ENCODE measurements around the gene PTCRA. TPM values are rescaled to one million over a fixed set of nuclear protein-coding genes. Genes with fewer than 3 reads are reported as not detected.

The PTCRA gene
- total RNA-seq, 2 experiments from 2014 or later = not detected

Other genes starting within 250 kb of the PTCRA start
- not detected for gene PRPH2, start 193.5 kb upstream of the PTCRA start, total RNA-seq
- gene TBCC, start 169.9 kb upstream of the PTCRA start, total RNA-seq = 10 to 100 TPM; 26.7 to 29.1 TPM
- gene BICRAL, start 134.0 kb upstream of the PTCRA start, total RNA-seq = 10 to 100 TPM; 18.0 to 18.8 TPM
- gene RPL7L1, start 36.4 kb upstream of the PTCRA start, total RNA-seq = 10 to 100 TPM; 74.1 to 77.9 TPM
- 10 to 100 TPM; 86.0 to 87.6 TPM for gene CNPY3, start 13.4 kb downstream of the PTCRA start, total RNA-seq
- 1 to 10 TPM; 1.1 to 1.2 TPM for gene GNMT, start 44.7 kb downstream of the PTCRA start, total RNA-seq
- gene PEX6, start 63.1 kb downstream of the PTCRA start, total RNA-seq = 10 to 100 TPM; 11.1 to 12.0 TPM
- gene PPP2R5D, start 68.5 kb downstream of the PTCRA start, total RNA-seq = 10 to 100 TPM; 63.1 to 66.5 TPM
- 10 to 100 TPM; 77.1 to 84.1 TPM for gene MEA1, start 97.9 kb downstream of the PTCRA start, total RNA-seq
- gene KLHDC3, start 98.2 kb downstream of the PTCRA start, total RNA-seq = 10 to 100 TPM; 75.4 to 76.0 TPM
- gene RRP36, start 105.6 kb downstream of the PTCRA start, total RNA-seq = 10 to 100 TPM; 84.3 to 92.8 TPM
- 1 to 10 TPM; 8.5 to 8.9 TPM for gene CUL7, start 137.8 kb downstream of the PTCRA start, total RNA-seq
- 10 to 100 TPM; 57.5 to 58.7 TPM for gene MRPL2, start 143.4 kb downstream of the PTCRA start, total RNA-seq
- 10 to 100 TPM; 11.1 to 12.4 TPM for gene KLC4, start 143.6 kb downstream of the PTCRA start, total RNA-seq
- gene PTK7, start 160.3 kb downstream of the PTCRA start, total RNA-seq = 1 to 10 TPM; 1.2 to 1.8 TPM